Liver (tissue), 3 donors: Measurements from ENCODE around the gene ZNF273.

Experiments used
- FOXA1 ChIP-seq: IDR thresholded peaks from 2 replicates; pipeline ENCODE4 v1.6.1; 2016; ENCODE audit warnings: antibody characterized with exemption
- GABPA ChIP-seq, 2 donors: IDR thresholded peaks in 1 of 2; conservative IDR thresholded peaks in 1 of 2; 2 replicates each; pipeline ENCODE4 v1.6.1; 2016; ENCODE audit warnings: antibody characterized with exemption in 2 of 2, mild to moderate bottlenecking in 1 of 2, moderate library complexity in 1 of 2
- HNF4G ChIP-seq: IDR thresholded peaks from 2 replicates; pipeline ENCODE4 v1.6.1; 2016; ENCODE audit warnings: antibody characterized with exemption
- JUND ChIP-seq, 2 donors: IDR thresholded peaks; 2 replicates each; pipeline ENCODE4 v1.6.1; 2016; ENCODE audit warnings: antibody characterized with exemption in 2 of 2
- RAD21 ChIP-seq, 2 donors: IDR thresholded peaks; 2 replicates each; pipeline ENCODE4 v1.6.1; 2016; ENCODE audit warnings: antibody characterized with exemption in 2 of 2, mild to moderate bottlenecking in 2 of 2
- SP1 ChIP-seq: IDR thresholded peaks from 2 replicates; pipeline ENCODE4 v1.6.1; 2018; ENCODE audit warnings: antibody characterized with exemption, mild to moderate bottlenecking
- YY1 ChIP-seq: IDR thresholded peaks from 2 replicates; pipeline ENCODE4 v1.6.1; 2016; ENCODE audit warnings: antibody characterized with exemption, mild to moderate bottlenecking
- TF ChIP-seq, protein P1 (sequence below): IDR thresholded peaks from 2 replicates; pipeline ENCODE4 v1.6.1; 2016; ENCODE audit warnings: antibody characterized with exemption
- TF ChIP-seq, protein P2 (sequence below): fragments of 150-350 bp; IDR thresholded peaks from 2 replicates; pipeline ENCODE4 v1.5.1; 2017; ENCODE audit warnings: improper control_type of control experiment, low read depth, low read length; ENCODE audit not compliant: missing input control
- TF ChIP-seq, protein P3 (sequence below): IDR thresholded peaks from 2 replicates; pipeline ENCODE4 v1.6.1; 2016; ENCODE audit warnings: antibody characterized with exemption, mild to moderate bottlenecking
- TF ChIP-seq, protein P4 (sequence below): IDR thresholded peaks from 2 replicates; pipeline ENCODE4 v1.6.1; 2016; ENCODE audit warnings: antibody characterized with exemption
- TF ChIP-seq, protein P5 (sequence below): IDR thresholded peaks from 2 replicates; pipeline ENCODE4 v1.6.1; 2016; ENCODE audit warnings: antibody characterized with exemption
- donor health status: healthy.
- donor health status: healthy.

DNA sequence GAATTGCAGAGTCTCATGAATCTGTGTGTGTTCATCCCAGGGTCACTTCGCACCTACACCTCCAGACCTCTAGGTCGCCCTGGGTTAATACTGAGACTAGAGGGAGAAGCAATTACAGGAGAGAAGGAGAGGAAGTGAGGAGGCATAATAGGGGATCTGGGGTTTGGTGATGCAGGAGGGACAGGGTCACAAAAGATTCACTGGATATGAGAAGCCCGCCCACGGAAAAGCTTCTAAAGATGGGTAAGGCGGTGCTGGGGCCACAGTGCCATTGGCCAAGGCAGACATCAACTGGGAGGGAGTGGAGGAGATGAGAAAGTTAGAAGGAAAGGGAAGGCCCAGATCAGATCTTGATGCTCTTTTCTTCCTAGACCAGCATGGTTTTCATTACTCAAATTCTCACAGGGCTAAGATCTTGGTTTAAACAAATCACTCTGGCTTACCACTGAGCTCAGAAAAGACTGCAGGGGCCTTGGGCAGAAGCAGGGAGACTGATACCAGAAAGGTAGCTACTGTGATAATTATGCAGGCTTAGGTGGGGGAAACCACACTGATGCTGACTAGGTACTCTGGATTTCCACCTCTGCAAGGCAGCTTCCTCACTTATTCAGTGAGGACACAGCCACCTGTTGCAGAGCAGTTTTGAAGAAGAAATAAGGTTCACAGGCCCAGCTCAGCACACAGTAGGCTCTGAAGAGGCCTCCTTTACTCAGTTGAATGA is 17.4 kb upstream of the ZNF273 start:
- TF ChIP-seq, protein P1, sequence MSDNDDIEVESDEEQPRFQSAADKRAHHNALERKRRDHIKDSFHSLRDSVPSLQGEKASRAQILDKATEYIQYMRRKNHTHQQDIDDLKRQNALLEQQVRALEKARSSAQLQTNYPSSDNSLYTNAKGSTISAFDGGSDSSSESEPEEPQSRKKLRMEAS, result no peak
- TF ChIP-seq, protein P2, sequence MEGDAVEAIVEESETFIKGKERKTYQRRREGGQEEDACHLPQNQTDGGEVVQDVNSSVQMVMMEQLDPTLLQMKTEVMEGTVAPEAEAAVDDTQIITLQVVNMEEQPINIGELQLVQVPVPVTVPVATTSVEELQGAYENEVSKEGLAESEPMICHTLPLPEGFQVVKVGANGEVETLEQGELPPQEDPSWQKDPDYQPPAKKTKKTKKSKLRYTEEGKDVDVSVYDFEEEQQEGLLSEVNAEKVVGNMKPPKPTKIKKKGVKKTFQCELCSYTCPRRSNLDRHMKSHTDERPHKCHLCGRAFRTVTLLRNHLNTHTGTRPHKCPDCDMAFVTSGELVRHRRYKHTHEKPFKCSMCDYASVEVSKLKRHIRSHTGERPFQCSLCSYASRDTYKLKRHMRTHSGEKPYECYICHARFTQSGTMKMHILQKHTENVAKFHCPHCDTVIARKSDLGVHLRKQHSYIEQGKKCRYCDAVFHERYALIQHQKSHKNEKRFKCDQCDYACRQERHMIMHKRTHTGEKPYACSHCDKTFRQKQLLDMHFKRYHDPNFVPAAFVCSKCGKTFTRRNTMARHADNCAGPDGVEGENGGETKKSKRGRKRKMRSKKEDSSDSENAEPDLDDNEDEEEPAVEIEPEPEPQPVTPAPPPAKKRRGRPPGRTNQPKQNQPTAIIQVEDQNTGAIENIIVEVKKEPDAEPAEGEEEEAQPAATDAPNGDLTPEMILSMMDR, result no peak
- TF ChIP-seq HNF4G (no peak), GABPA (IDR thresholded peaks at IDR 0.05 in 1 of 2, conservative IDR thresholded peaks at IDR 0.05 in 1 of 2) (no peak), FOXA1 (no peak), SP1 (no peak), YY1 (no peak), JUND (IDR thresholded peaks at IDR 0.05) (no peak), RAD21 (IDR thresholded peaks at IDR 0.05) (no peak)
- TF ChIP-seq, protein P3, sequence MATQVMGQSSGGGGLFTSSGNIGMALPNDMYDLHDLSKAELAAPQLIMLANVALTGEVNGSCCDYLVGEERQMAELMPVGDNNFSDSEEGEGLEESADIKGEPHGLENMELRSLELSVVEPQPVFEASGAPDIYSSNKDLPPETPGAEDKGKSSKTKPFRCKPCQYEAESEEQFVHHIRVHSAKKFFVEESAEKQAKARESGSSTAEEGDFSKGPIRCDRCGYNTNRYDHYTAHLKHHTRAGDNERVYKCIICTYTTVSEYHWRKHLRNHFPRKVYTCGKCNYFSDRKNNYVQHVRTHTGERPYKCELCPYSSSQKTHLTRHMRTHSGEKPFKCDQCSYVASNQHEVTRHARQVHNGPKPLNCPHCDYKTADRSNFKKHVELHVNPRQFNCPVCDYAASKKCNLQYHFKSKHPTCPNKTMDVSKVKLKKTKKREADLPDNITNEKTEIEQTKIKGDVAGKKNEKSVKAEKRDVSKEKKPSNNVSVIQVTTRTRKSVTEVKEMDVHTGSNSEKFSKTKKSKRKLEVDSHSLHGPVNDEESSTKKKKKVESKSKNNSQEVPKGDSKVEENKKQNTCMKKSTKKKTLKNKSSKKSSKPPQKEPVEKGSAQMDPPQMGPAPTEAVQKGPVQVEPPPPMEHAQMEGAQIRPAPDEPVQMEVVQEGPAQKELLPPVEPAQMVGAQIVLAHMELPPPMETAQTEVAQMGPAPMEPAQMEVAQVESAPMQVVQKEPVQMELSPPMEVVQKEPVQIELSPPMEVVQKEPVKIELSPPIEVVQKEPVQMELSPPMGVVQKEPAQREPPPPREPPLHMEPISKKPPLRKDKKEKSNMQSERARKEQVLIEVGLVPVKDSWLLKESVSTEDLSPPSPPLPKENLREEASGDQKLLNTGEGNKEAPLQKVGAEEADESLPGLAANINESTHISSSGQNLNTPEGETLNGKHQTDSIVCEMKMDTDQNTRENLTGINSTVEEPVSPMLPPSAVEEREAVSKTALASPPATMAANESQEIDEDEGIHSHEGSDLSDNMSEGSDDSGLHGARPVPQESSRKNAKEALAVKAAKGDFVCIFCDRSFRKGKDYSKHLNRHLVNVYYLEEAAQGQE, result no peak
- TF ChIP-seq, protein P4, sequence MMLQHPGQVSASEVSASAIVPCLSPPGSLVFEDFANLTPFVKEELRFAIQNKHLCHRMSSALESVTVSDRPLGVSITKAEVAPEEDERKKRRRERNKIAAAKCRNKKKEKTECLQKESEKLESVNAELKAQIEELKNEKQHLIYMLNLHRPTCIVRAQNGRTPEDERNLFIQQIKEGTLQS, result no peak
- TF ChIP-seq, protein P5, sequence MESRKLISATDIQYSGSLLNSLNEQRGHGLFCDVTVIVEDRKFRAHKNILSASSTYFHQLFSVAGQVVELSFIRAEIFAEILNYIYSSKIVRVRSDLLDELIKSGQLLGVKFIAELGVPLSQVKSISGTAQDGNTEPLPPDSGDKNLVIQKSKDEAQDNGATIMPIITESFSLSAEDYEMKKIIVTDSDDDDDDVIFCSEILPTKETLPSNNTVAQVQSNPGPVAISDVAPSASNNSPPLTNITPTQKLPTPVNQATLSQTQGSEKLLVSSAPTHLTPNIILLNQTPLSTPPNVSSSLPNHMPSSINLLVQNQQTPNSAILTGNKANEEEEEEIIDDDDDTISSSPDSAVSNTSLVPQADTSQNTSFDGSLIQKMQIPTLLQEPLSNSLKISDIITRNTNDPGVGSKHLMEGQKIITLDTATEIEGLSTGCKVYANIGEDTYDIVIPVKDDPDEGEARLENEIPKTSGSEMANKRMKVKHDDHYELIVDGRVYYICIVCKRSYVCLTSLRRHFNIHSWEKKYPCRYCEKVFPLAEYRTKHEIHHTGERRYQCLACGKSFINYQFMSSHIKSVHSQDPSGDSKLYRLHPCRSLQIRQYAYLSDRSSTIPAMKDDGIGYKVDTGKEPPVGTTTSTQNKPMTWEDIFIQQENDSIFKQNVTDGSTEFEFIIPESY, result no peak
